Amygdala (tissue), 56 donors: ENCODE measurements around the gene SPDYE6.
"Not testable (repeated sequence)": the region's sequence is repeated elsewhere in the genome, so short reads cannot be mapped to it uniquely, and the experiment has no call there.

Source experiments
- DNase-seq, 56 donors: peaks; one replicate each; lab custom pipeline; 2025; lab: John Stamatoyannopoulos, UW

SPDYE6 gene

GRCh38 chr7:102364394-102364886 is 8.2 kb upstream of the SPDYE6 start:
- not testable (repeated sequence) for DNase-seq

- DNase-seq: peak; percentile 70 to 99 (median 94)
Measured at GRCh38 chr7:102363549-102364393, 7.5 kb upstream of the SPDYE6 start.

GRCh38 chr7:102346983-102347382 is 9.3 kb downstream of the SPDYE6 start:
- DNase-seq: not testable (repeated sequence)

- DNase-seq: not testable (repeated sequence)
Measured at GRCh38 chr7:102340599-102341368, 15.5 kb downstream of the SPDYE6 start.

- DNase-seq: not testable (repeated sequence)
Measured at GRCh38 chr7:102337420-102337819, 18.8 kb downstream of the SPDYE6 start.

- DNase-seq: not testable (repeated sequence)
Measured at GRCh38 chr7:102337002-102337401, 19.2 kb downstream of the SPDYE6 start.

GRCh38 chr7:102335574-102335973 is 20.7 kb downstream of the SPDYE6 start:
- DNase-seq: not testable (repeated sequence)

- DNase-seq: not testable (repeated sequence)
Measured at GRCh38 chr7:102330666-102331460, 25.4 kb downstream of the SPDYE6 start.

GRCh38 chr7:102329366-102329765 is 26.9 kb downstream of the SPDYE6 start:
- not testable (repeated sequence) for DNase-seq

- not testable (repeated sequence) for DNase-seq
Measured at GRCh38 chr7:102328863-102329262, 27.4 kb downstream of the SPDYE6 start.

GRCh38 chr7:102327183-102327582 is 29.1 kb downstream of the SPDYE6 start:
- not testable (repeated sequence) for DNase-seq

GRCh38 chr7:102326157-102326889 is 29.9 kb downstream of the SPDYE6 start:
- no peak for DNase-seq

GRCh38 chr7:102325106-102325505 is 31.1 kb downstream of the SPDYE6 start:
- not testable (repeated sequence) for DNase-seq

GRCh38 chr7:102323914-102324195 is 32.4 kb downstream of the SPDYE6 start:
- no peak for DNase-seq

- no peak for DNase-seq
Measured at GRCh38 chr7:102322202-102322715, 34.0 kb downstream of the SPDYE6 start.

GRCh38 chr7:102321351-102322201 is 34.7 kb downstream of the SPDYE6 start:
- DNase-seq: no peak

GRCh38 chr7:102320601-102321350 is 35.5 kb downstream of the SPDYE6 start:
- DNase-seq: no peak

- DNase-seq: no peak
Measured at GRCh38 chr7:102320181-102320580, 36.1 kb downstream of the SPDYE6 start.
